ENCODE measurements around the gene NINJ1. TPM values are rescaled to one million over a fixed set of nuclear protein-coding genes. Genes with fewer than 3 reads are reported as not detected.
A peak's percentile ranks its signal among the peaks of the same experiment; 100 is the strongest.

The NINJ1 gene
- total RNA-seq, 2 experiments from 2014 or later, result 118 to 120 TPM

GRCh38 chr9:93137362-93137761 lies 3.3 kb upstream of the NINJ1 start:
- H3K27ac Mint-ChIP-seq, result no peak overlapping the region
- CTCF ChIA-PET, result interaction anchor here (2.3 kb wide), 1 partner anchor 29 kb away, joined by 7 read pairs; no protein-coding TSS in a partner anchor
- H3K36me3 Mint-ChIP-seq (ENCODE audit: low read depth), result peaks cover 7% of the 10 kb centered on the region
- ATAC-seq (no peak), DNase-seq (no peak)
- POLR2A ChIA-PET, result no interaction called here
- H3K27me3 Mint-ChIP-seq, result no peaks in the 10 kb centered on the region
- intact Hi-C loops (cut with micrococcal nuclease), result no loop called here
- H3K4me3 Mint-ChIP-seq, result no peak overlapping the region
- TF ChIP-seq CTCF (IDR thresholded peaks at IDR 0.05), result no peak
- H3K4me1 Mint-ChIP-seq (ENCODE audit: low read depth), result peaks cover 51% of the 10 kb centered on the region
- peaks cover 2% of the 10 kb centered on the region for H3K9me3 Mint-ChIP-seq

- Mint-ChIP-seq H3K27me3 (no peaks in the 10 kb centered on the region), H3K9me3 (peaks cover 2% of the 10 kb centered on the region), H3K4me3 (no peak overlapping the region), H3K36me3 (ENCODE audit: low read depth) (peaks cover 20% of the 10 kb centered on the region), H3K4me1 (ENCODE audit: low read depth) (peaks cover 57% of the 10 kb centered on the region), H3K27ac (no peak overlapping the region)
- DNase-seq (no peak), ATAC-seq (no peak)
- TF ChIP-seq CTCF (IDR thresholded peaks at IDR 0.05), result no peak
- intact Hi-C loops (cut with micrococcal nuclease), result no loop called here
- CTCF ChIA-PET, result interaction anchor here (1.5 to 1.7 kb wide), 2 partner anchors 18 to 33 kb away, joined by 3 to 5 read pairs; no protein-coding TSS in a partner anchor
- POLR2A ChIA-PET, result interaction anchor here (0.8 to 3.0 kb wide), 3 partner anchors 7 to 27 kb away, joined by 3 to 19 read pairs (median 12); no protein-coding TSS in a partner anchor
Measured at GRCh38 chr9:93136011-93136440, 2.0 kb upstream of the NINJ1 start.

- TF ChIP-seq CTCF (IDR thresholded peaks at IDR 0.05), result no peak
- Mint-ChIP-seq H3K4me1 (ENCODE audit: low read depth) (peaks cover 59% of the 10 kb centered on the region), H3K4me3 (peak overlapping the region; percentile 91), H3K27ac (peak overlapping the region; percentile 93), H3K36me3 (ENCODE audit: low read depth) (peaks cover 27% of the 10 kb centered on the region), H3K27me3 (no peaks in the 10 kb centered on the region), H3K9me3 (peaks cover 2% of the 10 kb centered on the region)
- intact Hi-C loops (cut with micrococcal nuclease), result loop anchor here (5.0 kb wide), 1 partner anchor 38 kb away; the partner anchor contains the start of gene CARD19
- ChIA-PET POLR2A (interaction anchor here (0.7 to 3.0 kb wide), 8 partner anchors 8 to 71 kb away, joined by 3 to 19 read pairs (median 5); partner anchors contain the start of gene CARD19), CTCF (interaction anchor here (1.0 to 1.5 kb wide), 3 partner anchors 14 to 26 kb away, joined by 3 to 10 read pairs (median 5); no protein-coding TSS in a partner anchor)
- DNase-seq (no peak), ATAC-seq (no peak)
Measured at GRCh38 chr9:93134740-93135444, 841 bp upstream of the NINJ1 start.

GRCh38 chr9:93133681-93134014 lies 403 bp downstream of the NINJ1 start:
- CTCF ChIA-PET, result interaction anchor here (1.0 to 1.3 kb wide), 3 partner anchors 13 to 25 kb away, joined by 3 to 10 read pairs (median 3); no protein-coding TSS in a partner anchor
- TF ChIP-seq CTCF (IDR thresholded peaks at IDR 0.05), result no peak
- H3K9me3 Mint-ChIP-seq, result peaks cover 2% of the 10 kb centered on the region
- H3K4me3 Mint-ChIP-seq, result peak overlapping the region; percentile 91
- H3K4me1 Mint-ChIP-seq (ENCODE audit: low read depth), result peaks cover 60% of the 10 kb centered on the region
- peak overlapping the region; percentile 91 for H3K27ac Mint-ChIP-seq
- intact Hi-C loops (cut with micrococcal nuclease), result loop anchor here (5.0 kb wide), 1 partner anchor 36 kb away; the partner anchor contains the start of gene CARD19
- POLR2A ChIA-PET, result interaction anchor here (0.6 to 3.0 kb wide), 16 partner anchors 8 to 179 kb away, joined by 3 to 19 read pairs (median 4); partner anchors contain the start of gene CARD19
- peaks cover 27% of the 10 kb centered on the region for H3K36me3 Mint-ChIP-seq (ENCODE audit: low read depth)
- H3K27me3 Mint-ChIP-seq, result no peaks in the 10 kb centered on the region
- DNase-seq (no peak), ATAC-seq (no peak)

Data from activated CD8-positive, alpha-beta T cell treated with anti-CD3 and anti-CD28 coated beads for 36 hours (primary cell).